ENCODE measurements around the gene SGMS1. TPM values are rescaled to one million over a fixed set of nuclear protein-coding genes. Genes with fewer than 3 reads are reported as not detected.
"Not testable (repeated sequence)": the region's sequence is repeated elsewhere in the genome, so short reads cannot be mapped to it uniquely, and the experiment has no call there.

SGMS1 gene
- 33.6 and 34.7 TPM in 2 replicates for total RNA-seq (2014; rRNA removed; shearing (Covaris generic))
- 12.6 and 15.0 TPM in 2 replicates for polyA plus RNA-seq (2016; fragmentation: Nextera tagmentation; extraction: Ambion mirVana)
- long read RNA-seq, partial matches to known transcripts: 6 of 11 reads
- long read RNA-seq, other reads (novel, unspliced or antisense): 2 of 11 reads

- Histone ChIP-seq H4K20me1 (replicated peaks; ENCODE audit: insufficient read depth) (no peaks in the 10 kb centered on the region; the same call in 1 of the 2 replicates), H3F3A (replicated peaks; ENCODE audit: low read depth) (no peaks in the 10 kb centered on the region; the same call in none of the 2 replicates), H3K36me3 (ENCODE audit: insufficient read depth) (no peaks in the 10 kb centered on the region), H3K4me3 (peak within 1 kb of the TSS; percentile 86), H3K4me1 (ENCODE audit: insufficient read depth) (peaks cover 53% of the 10 kb centered on the region), H3K27me3 (ENCODE audit: insufficient read depth) (peaks cover 4% of the 10 kb centered on the region; the same call in 1 of the 2 replicates), H3K4me2 (peak within 1 kb of the TSS; percentile 79), H3K79me2 (replicated peaks; ENCODE audit: insufficient read depth) (peaks cover 29% of the 10 kb centered on the region), H3K9me2 (ENCODE audit: insufficient read depth) (no peaks in the 10 kb centered on the region), H2AFZ (peak within 1 kb of the TSS; percentile 81; the same call in 1 of the 2 replicates), H3K27ac (ENCODE audit: low read depth) (peak within 1 kb of the TSS; percentile 99)
- H3K36me3 Mint-ChIP-seq (ENCODE audit: low read depth): peaks cover 3% of the 10 kb centered on the region; the same call in 1 of the 3 replicates
- ATAC-seq (peak; percentile 19), DNase-seq (ENCODE audit: low spot score) (peak; percentile 83)
- peak within 1 kb of the TSS; percentile 86 for H3K4me3 Mint-ChIP-seq
- H3K27me3 Mint-ChIP-seq (ENCODE audit: insufficient read depth, low read depth, poor library complexity): peaks cover 14% of the 10 kb centered on the region
- peak within 1 kb of the TSS; percentile 97 for H3K27ac Mint-ChIP-seq
- H3K4me1 Mint-ChIP-seq: peaks cover 61% of the 10 kb centered on the region
- TF ChIP-seq JUNB (IDR thresholded peaks at IDR 0.05; ENCODE audit: unreplicated experiment) (no peak), POLR2AphosphoS5 (IDR thresholded peaks at IDR 0.05; ENCODE audit: low read depth) (peak; percentile 68; the same call in 1 of the 2 replicates), REST (IDR thresholded peaks at IDR 0.05; ENCODE audit: unreplicated experiment) (no peak), NANOG (IDR thresholded peaks at IDR 0.05; ENCODE audit: borderline replicate concordance) (no peak), EZH2 (IDR thresholded peaks at IDR 0.05; ENCODE audit: low read depth, unreplicated experiment) (no peak), CREB1 (CRISPR knock-in tag; IDR thresholded peaks at IDR 0.05; ENCODE audit: low read depth) (peak; percentile 58), ZNF331 (CRISPR knock-in tag; IDR thresholded peaks at IDR 0.05; ENCODE audit: low read depth) (no peak), ZNF114 (CRISPR knock-in tag; IDR thresholded peaks at IDR 0.05) (no peak)
- TF ChIP-seq, protein P1, sequence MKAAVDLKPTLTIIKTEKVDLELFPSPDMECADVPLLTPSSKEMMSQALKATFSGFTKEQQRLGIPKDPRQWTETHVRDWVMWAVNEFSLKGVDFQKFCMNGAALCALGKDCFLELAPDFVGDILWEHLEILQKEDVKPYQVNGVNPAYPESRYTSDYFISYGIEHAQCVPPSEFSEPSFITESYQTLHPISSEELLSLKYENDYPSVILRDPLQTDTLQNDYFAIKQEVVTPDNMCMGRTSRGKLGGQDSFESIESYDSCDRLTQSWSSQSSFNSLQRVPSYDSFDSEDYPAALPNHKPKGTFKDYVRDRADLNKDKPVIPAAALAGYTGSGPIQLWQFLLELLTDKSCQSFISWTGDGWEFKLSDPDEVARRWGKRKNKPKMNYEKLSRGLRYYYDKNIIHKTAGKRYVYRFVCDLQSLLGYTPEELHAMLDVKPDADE (IDR thresholded peaks at IDR 0.05): no peak
- no peaks in the 10 kb centered on the region for H3K9me3 Mint-ChIP-seq
Observed at GRCh38 chr10:50623663-50624412, at the start of gene SGMS1. SGMS1 (minus strand) TSS chr10:50623956; CDS start chr10:50344114, 279,842 bp downstream.

DNA sequence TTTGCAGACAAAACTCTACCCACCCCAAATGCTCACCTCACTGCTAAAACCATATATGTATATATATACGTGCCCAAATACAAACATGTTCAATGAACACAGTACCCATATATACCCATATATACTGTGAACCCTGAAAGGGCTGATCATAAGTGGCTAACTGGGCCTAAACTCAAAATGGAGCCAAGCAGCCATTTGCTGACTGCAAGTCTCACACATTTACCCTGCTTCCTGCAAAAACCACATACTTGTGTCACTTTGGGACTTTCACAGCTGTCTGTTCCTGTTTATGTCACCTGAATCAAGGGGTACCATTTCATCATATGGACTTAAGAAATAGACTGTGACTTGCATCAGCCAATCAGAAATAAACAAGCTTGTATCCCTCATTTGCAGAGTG is 48.4 kb upstream of the SGMS1 start:
- H3K27me3 Mint-ChIP-seq (ENCODE audit: insufficient read depth, low read depth, poor library complexity); H3K9me3 Mint-ChIP-seq; H2AFZ ChIP-seq; H3K4me1 Mint-ChIP-seq; ATAC-seq; H4K20me1 ChIP-seq (replicated peaks; ENCODE audit: insufficient read depth); H3K4me3 ChIP-seq; H3K4me3 Mint-ChIP-seq; H3K9me2 ChIP-seq (ENCODE audit: insufficient read depth); DNase-seq (ENCODE audit: low spot score); H3K4me2 ChIP-seq; H3K4me1 ChIP-seq (ENCODE audit: insufficient read depth); H3K36me3 ChIP-seq (ENCODE audit: insufficient read depth); H3K27ac Mint-ChIP-seq; H3F3A ChIP-seq (replicated peaks; ENCODE audit: low read depth); H3K79me2 ChIP-seq (replicated peaks; ENCODE audit: insufficient read depth); H3K36me3 Mint-ChIP-seq (ENCODE audit: low read depth); H3K27me3 ChIP-seq (ENCODE audit: insufficient read depth); H3K27ac ChIP-seq (ENCODE audit: low read depth): not testable (repeated sequence)

DNA sequence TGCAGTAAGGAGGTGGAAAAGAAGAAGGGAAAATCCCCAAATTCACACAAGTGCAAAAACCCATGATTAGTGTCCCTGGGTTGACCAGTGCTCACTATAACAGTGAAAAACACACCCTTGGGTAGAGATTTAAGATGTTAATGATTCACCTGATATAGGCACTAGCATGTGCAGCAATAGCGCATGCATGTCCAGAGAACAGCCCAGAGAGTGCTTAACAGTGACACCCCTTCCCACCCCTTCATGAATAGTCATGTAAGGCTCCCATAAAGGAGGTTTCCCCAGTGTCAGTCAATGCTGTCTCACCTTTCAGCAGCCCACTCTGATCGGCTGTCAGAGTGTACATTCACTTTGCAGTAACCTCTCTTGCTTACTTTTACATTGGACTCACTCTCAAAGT is 47.9 kb upstream of the SGMS1 start:
- not testable (repeated sequence) for H3K79me2 ChIP-seq (replicated peaks; ENCODE audit: insufficient read depth); H3K36me3 ChIP-seq (ENCODE audit: insufficient read depth); ATAC-seq; H2AFZ ChIP-seq; H3K9me2 ChIP-seq (ENCODE audit: insufficient read depth); H3K4me3 ChIP-seq; H3K27ac ChIP-seq (ENCODE audit: low read depth); H3K4me1 Mint-ChIP-seq; H3K4me3 Mint-ChIP-seq; H3K27me3 Mint-ChIP-seq (ENCODE audit: insufficient read depth, low read depth, poor library complexity); H4K20me1 ChIP-seq (replicated peaks; ENCODE audit: insufficient read depth); H3K36me3 Mint-ChIP-seq (ENCODE audit: low read depth); H3K4me1 ChIP-seq (ENCODE audit: insufficient read depth); DNase-seq (ENCODE audit: low spot score); H3K4me2 ChIP-seq; H3K27me3 ChIP-seq (ENCODE audit: insufficient read depth); H3K27ac Mint-ChIP-seq; H3K9me3 Mint-ChIP-seq; H3F3A ChIP-seq (replicated peaks; ENCODE audit: low read depth)

GRCh38 chr10:50669957-50670356 is 46.2 kb upstream of the SGMS1 start:
- not testable (repeated sequence) for H3K4me1 Mint-ChIP-seq, H3K27ac Mint-ChIP-seq

More at GRCh38 chr10:50669957-50670356, 46.2 kb upstream of the SGMS1 start:
- not testable (repeated sequence) for H3K4me1 ChIP-seq (ENCODE audit: insufficient read depth); H3K27ac ChIP-seq (ENCODE audit: low read depth); H3K27me3 Mint-ChIP-seq (ENCODE audit: insufficient read depth, low read depth, poor library complexity); H3K36me3 ChIP-seq (ENCODE audit: insufficient read depth); H3K36me3 Mint-ChIP-seq (ENCODE audit: low read depth); ATAC-seq; H3K4me2 ChIP-seq; H3K4me3 Mint-ChIP-seq; H3K27me3 ChIP-seq (ENCODE audit: insufficient read depth); H3F3A ChIP-seq (replicated peaks; ENCODE audit: low read depth); H3K9me2 ChIP-seq (ENCODE audit: insufficient read depth); H4K20me1 ChIP-seq (replicated peaks; ENCODE audit: insufficient read depth); DNase-seq (ENCODE audit: low spot score); H3K79me2 ChIP-seq (replicated peaks; ENCODE audit: insufficient read depth); H3K4me3 ChIP-seq; H3K9me3 Mint-ChIP-seq; H2AFZ ChIP-seq
